ENCODE measurements around the gene ADRA2A.

ADRA2A gene

GRCh38 chr10:111127081-111127848 lies 50.4 kb downstream of the ADRA2A start:
- DNase-seq (ENCODE audit: extremely low spot score, insufficient read length, low read depth), result no peak
- no peak for FAIRE-seq

- FAIRE-seq, result no peak
- DNase-seq (ENCODE audit: extremely low spot score, insufficient read length, low read depth), result no peak
These were observed 51.7 kb downstream of the ADRA2A start for GRCh38 chr10:111128331-111129180.

- no peak for FAIRE-seq
- DNase-seq (ENCODE audit: extremely low spot score, insufficient read length, low read depth), result no peak
These were observed 52.5 kb downstream of the ADRA2A start for GRCh38 chr10:111129363-111129762.

GRCh38 chr10:111130471-111130870 lies 53.6 kb downstream of the ADRA2A start:
- DNase-seq (ENCODE audit: extremely low spot score, insufficient read length, low read depth) (no peak), FAIRE-seq (no peak)

All from GM18507 (cell line).